Chondrocyte (in vitro differentiated cells): ENCODE results near the gene EYS. TPM values are rescaled to one million over a fixed set of nuclear protein-coding genes. Genes with fewer than 3 reads are reported as not detected.

ENCODE experiments used
- DNase-seq: peaks from one replicate; pipeline ENCODE4 v3.0.0; 2021; ENCODE audit warnings: mixed read lengths, low spot score
- H3K27ac Mint-ChIP-seq: one replicate; pipeline ENCODE4 v1.8.0; 2021; ENCODE audit warnings: mild to moderate bottlenecking, moderate library complexity, mixed read lengths; ENCODE audit not compliant: unreplicated experiment
- H3K27me3 Mint-ChIP-seq: 2 replicates; pipeline ENCODE4 v1.8.0; 2021; ENCODE audit warnings: low read depth, mixed read lengths
- H3K36me3 Mint-ChIP-seq: 2 replicates; pipeline ENCODE4 v1.8.0; 2021; ENCODE audit warnings: low read depth, mixed read lengths
- H3K4me1 Mint-ChIP-seq: 2 replicates; pipeline ENCODE4 v1.8.0; 2021; ENCODE audit warnings: low read depth, mild to moderate bottlenecking, mixed read lengths
- H3K4me3 Mint-ChIP-seq: one replicate; pipeline ENCODE4 v1.8.0; 2021; ENCODE audit warnings: mild to moderate bottlenecking, moderate library complexity, mixed read lengths; ENCODE audit not compliant: unreplicated experiment
- H3K9me3 Mint-ChIP-seq: 2 replicates; pipeline ENCODE4 v1.8.0; 2021; ENCODE audit warnings: low read depth, mixed read lengths
- CTCF ChIP-seq: fragments of 200-600 bp; sonication (generic); IDR thresholded peaks from 2 replicates; pipeline ENCODE4 v1.5.0; 2021; ENCODE audit warnings: antibody characterized with exemption, mild to moderate bottlenecking, moderate library complexity
- total RNA-seq: library from RNA; stranded (reverse); gene quantifications from 3 replicates; pipeline ENCODE4 v1.2.1, GENCODE V29; 2021

Gene EYS
- total RNA-seq, 1 donor from 2014 or later: not detected

- Mint-ChIP-seq H3K4me3 (no peak overlapping the region), H3K27ac (no peak overlapping the region), H3K4me1 (no peaks in the 10 kb centered on the region), H3K36me3 (no peaks in the 10 kb centered on the region), H3K9me3 (no peaks in the 10 kb centered on the region), H3K27me3 (peaks cover 21% of the 10 kb centered on the region)
- no peak for TF ChIP-seq CTCF
- DNase-seq: no peak
Observed at GRCh38 chr6:64270083-64270482, 1436.9 kb downstream of the EYS start.

- Mint-ChIP-seq H3K36me3 (no peaks in the 10 kb centered on the region), H3K9me3 (no peaks in the 10 kb centered on the region), H3K4me1 (peaks cover 5% of the 10 kb centered on the region), H3K27ac (no peak overlapping the region), H3K4me3 (no peak overlapping the region), H3K27me3 (peaks cover 12% of the 10 kb centered on the region)
- no peak for DNase-seq
- no peak for TF ChIP-seq CTCF
Observed at GRCh38 chr6:64266351-64266821, 1440.6 kb downstream of the EYS start.

- TF ChIP-seq CTCF: no peak
- no peak overlapping the region for H3K27ac Mint-ChIP-seq
- H3K9me3 Mint-ChIP-seq: no peaks in the 10 kb centered on the region
- H3K27me3 Mint-ChIP-seq: peaks cover 11% of the 10 kb centered on the region
- H3K36me3 Mint-ChIP-seq: no peaks in the 10 kb centered on the region
- H3K4me1 Mint-ChIP-seq: peaks cover 5% of the 10 kb centered on the region
- DNase-seq: no peak
- H3K4me3 Mint-ChIP-seq: no peak overlapping the region
Observed at GRCh38 chr6:64263778-64264177, 1443.2 kb downstream of the EYS start.

GRCh38 chr6:64259372-64259771, 1447.7 kb downstream of the EYS start:
- Mint-ChIP-seq H3K27me3 (no peaks in the 10 kb centered on the region), H3K9me3 (no peaks in the 10 kb centered on the region), H3K4me3 (no peak overlapping the region), H3K4me1 (peaks cover 5% of the 10 kb centered on the region), H3K36me3 (no peaks in the 10 kb centered on the region), H3K27ac (no peak overlapping the region)
- TF ChIP-seq CTCF: no peak
- DNase-seq: no peak

- peaks cover 5% of the 10 kb centered on the region for H3K4me1 Mint-ChIP-seq
- H3K27ac Mint-ChIP-seq: no peak overlapping the region
- H3K36me3 Mint-ChIP-seq: no peaks in the 10 kb centered on the region
- H3K9me3 Mint-ChIP-seq: no peaks in the 10 kb centered on the region
- H3K27me3 Mint-ChIP-seq: no peaks in the 10 kb centered on the region
- DNase-seq: no peak
- H3K4me3 Mint-ChIP-seq: no peak overlapping the region
- no peak for TF ChIP-seq CTCF
Observed at GRCh38 chr6:64258752-64259151, 1448.3 kb downstream of the EYS start.
